Activated naive CD4-positive, alpha-beta T cell (primary cell): ENCODE results near the gene C1QTNF2.

Source experiments
- DNase-seq, 4 experiments: peaks; one replicate each; lab custom pipeline; 2025; lab: John Stamatoyannopoulos, UW

C1QTNF2 gene

GRCh38 chr5:160298189-160298588, 72.2 kb downstream of the C1QTNF2 start:
- DNase-seq, result no peak

DNA sequence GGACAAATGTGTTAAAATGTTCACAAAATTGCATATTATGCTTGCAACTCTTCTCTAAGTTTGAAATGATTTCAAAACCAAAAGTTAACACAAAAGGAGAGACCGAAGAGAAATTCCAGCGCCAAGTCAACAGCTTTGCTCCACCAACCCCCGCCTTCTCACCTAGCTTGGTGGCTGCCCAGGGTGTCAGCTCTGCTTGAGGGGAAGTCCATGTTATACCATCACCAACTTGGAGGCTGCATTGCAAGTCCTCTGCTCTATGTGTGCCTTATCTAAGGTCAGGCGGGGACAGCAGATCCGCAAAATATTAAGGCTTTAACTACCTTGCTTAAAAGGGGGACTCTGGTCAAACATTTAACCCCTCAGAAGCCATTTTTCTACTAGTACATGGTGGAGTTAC, 72.7 kb downstream of the C1QTNF2 start:
- DNase-seq, result no peak
